GM12878 (cell line): ENCODE data around the gene SMARCC2. TPM values are rescaled to one million over a fixed set of nuclear protein-coding genes. Genes with fewer than 3 reads are reported as not detected.

Experiments used
- ATAC-seq: fragments of 200-7000 bp; cut with Tn5 transposase; 3 replicates; pipeline ENCODE4 v1.9.1; 2020; ENCODE audit warnings: mild to moderate bottlenecking, moderate library complexity
- BruUV-seq: library from RNA; stranded (reverse); fragments of 400-500 nt; replicated peaks from 2 replicates; lab custom pipeline; 2021; lab: Mats Ljungman, UMichigan
- CTCF ChIA-PET: fragments of 300-600 bp; sonication (Branson Sonifier 250); formaldehyde crosslinking; extraction: SDS; loops from one replicate; lab custom pipeline; 2021; ENCODE audit warnings: inconsistent platforms; lab: Yijun Ruan, JAX
- POLR2A ChIA-PET: fragments of 350-600 bp; formaldehyde crosslinking; extraction: SDS; loops from one replicate; lab custom pipeline; 2021; ENCODE audit warnings: inconsistent platforms; lab: Charles Lee
- RAD21 ChIA-PET: fragments of 300-600 bp; sonication (Branson Sonifier 250); formaldehyde crosslinking; loops from one replicate; lab custom pipeline; 2023; ENCODE audit warnings: antibody characterized with exemption; ENCODE audit not compliant: unreplicated experiment; lab: Charles Lee
- SMC1A ChIA-PET: fragments of 300-600 bp; sonication (Branson Sonifier 250); formaldehyde crosslinking; loops from one replicate; lab custom pipeline; 2023; ENCODE audit not compliant: unreplicated experiment, uncharacterized antibody; lab: Charles Lee
- DNase-seq: peaks from one replicate; pipeline ENCODE4 v3.0.0-alpha.2; 2011; ENCODE audit warnings: low read depth, low spot score
- FAIRE-seq: peaks from 3 replicates; lab custom pipeline; 2011; peaks lifted over from hg19 to GRCh38; lab: Jason Lieb, UNC
- H2AFZ ChIP-seq: 2 replicates; pipeline ENCODE4 v1.6.0; 2011; ENCODE audit warnings: low read depth, low read length, control low read depth; ENCODE audit not compliant: control insufficient read depth
- H3K27ac ChIP-seq: 2 replicates; pipeline ENCODE4 v1.5.1; 2011; ENCODE audit warnings: control low read depth; ENCODE audit not compliant: control insufficient read depth, insufficient read depth
- H3K27me3 ChIP-seq, 2 experiments: replicated peaks in 1 of 2; 2 replicates each; pipeline versions ENCODE4 v1.6.0 to v1.6.1; 2011; ENCODE audit warnings: low read length in 1 of 2; ENCODE audit not compliant: control insufficient read depth in 2 of 2, insufficient read depth in 2 of 2
- H3K36me3 ChIP-seq, 2 experiments: 2 replicates each; pipeline ENCODE4 v1.5.1; 2011; ENCODE audit warnings: low read length in 1 of 2; ENCODE audit not compliant: control insufficient read depth in 2 of 2, insufficient read depth in 2 of 2
- H3K4me1 ChIP-seq: 2 replicates; pipeline ENCODE4 v1.6.1; 2011; ENCODE audit warnings: mild to moderate bottlenecking, low read length, moderate library complexity, mixed read lengths; ENCODE audit not compliant: control insufficient read depth, insufficient read depth
- H3K4me2 ChIP-seq: 2 replicates; pipeline ENCODE4 v1.6.0; 2011; ENCODE audit warnings: control low read depth; ENCODE audit not compliant: control insufficient read depth, insufficient read depth
- H3K4me3 ChIP-seq: fragments of 200-600 bp; sonication (generic); 2 replicates; pipeline ENCODE4 v1.5.1; 2016
- H3K79me2 ChIP-seq: 2 replicates; pipeline ENCODE4 v1.6.0; 2011; ENCODE audit warnings: low read length; ENCODE audit not compliant: control insufficient read depth, insufficient read depth
- H3K9ac ChIP-seq: 2 replicates; pipeline ENCODE4 v1.8.0; 2011; ENCODE audit warnings: low read length, control low read depth, mixed read lengths; ENCODE audit not compliant: control insufficient read depth, insufficient read depth
- H3K9me3 ChIP-seq: replicated peaks from 3 replicates; pipeline ENCODE4 v1.5.1; 2011; ENCODE audit warnings: mild to moderate bottlenecking, low read length; ENCODE audit not compliant: control insufficient read depth, insufficient read depth
- H4K20me1 ChIP-seq: 2 replicates; pipeline ENCODE4 v1.6.0; 2011; ENCODE audit not compliant: control insufficient read depth, insufficient read depth
- E2F8 ChIP-seq: fragments of 450-650 bp; IDR thresholded peaks from 2 replicates; pipeline ENCODE4 v1.6.1; 2018; ENCODE audit warnings: mild to moderate bottlenecking, low read depth, moderate library complexity; ENCODE audit not compliant: partially characterized antibody
- ELK1 ChIP-seq: IDR thresholded peaks from 2 replicates; pipeline ENCODE4 v1.6.1; 2012; ENCODE audit warnings: low read depth, low read length, improper control_type of control experiment
- FOXM1 ChIP-seq: IDR thresholded peaks from 2 replicates; pipeline ENCODE4 v1.6.1; 2012; ENCODE audit warnings: low read depth, mild to moderate bottlenecking, inconsistent platforms, low read length, moderate library complexity
- HSF1 ChIP-seq: fragments of 150-350 bp; IDR thresholded peaks from 2 replicates; pipeline ENCODE4 v1.6.1; 2014; ENCODE audit warnings: mild to moderate bottlenecking, low read depth, low read length
- JUND ChIP-seq: IDR thresholded peaks from 2 replicates; pipeline ENCODE4 v1.6.1; 2012; ENCODE audit warnings: low read depth, mild to moderate bottlenecking, low read length, improper control_type of control experiment, moderate library complexity
- KAT2A ChIP-seq: conservative IDR thresholded peaks from 2 replicates; pipeline ENCODE4 v1.6.1; 2011; ENCODE audit warnings: low read depth, low read length; ENCODE audit not compliant: control insufficient read depth
- MEF2A ChIP-seq: IDR thresholded peaks from 2 replicates; pipeline ENCODE4 v1.6.1; 2011; ENCODE audit warnings: low read depth, mild to moderate bottlenecking, low read length, moderate library complexity; ENCODE audit not compliant: insufficient read depth
- RELB ChIP-seq: fragments of 450-650 bp; IDR thresholded peaks from 2 replicates; pipeline ENCODE4 v1.6.1; 2017; ENCODE audit warnings: low read depth, mild to moderate bottlenecking, moderate library complexity
- SMAD1 ChIP-seq: fragments of 450-650 bp; IDR thresholded peaks from 2 replicates; pipeline ENCODE4 v1.6.1; 2018; ENCODE audit warnings: mild to moderate bottlenecking, low read depth; ENCODE audit not compliant: partially characterized antibody
- TCF7 ChIP-seq: IDR thresholded peaks from 2 replicates; pipeline ENCODE4 v1.6.1; 2014; ENCODE audit warnings: antibody characterized with exemption, borderline replicate concordance
- USF2 ChIP-seq: IDR thresholded peaks from 2 replicates; pipeline ENCODE4 v1.6.1; 2011; ENCODE audit warnings: low read depth, low read length, improper control_type of control experiment, borderline replicate concordance
- WGBS: methylation state at CpG from one replicate; pipeline ENCODE4 v1.1.6; 2016; ENCODE audit warnings: low lambda C conversion rate; ENCODE audit not compliant: insufficient replicate concordance, insufficient coverage; ENCODE audit errors: missing lambda C conversion rate; 5-methylcytosine and 5-hydroxymethylcytosine counted together
- in situ Hi-C: fragments of 300-500 bp; cut with MboI; formaldehyde crosslinking; loops from 9 replicates; pipeline ENCODE4 v1.14.3; 2018; ENCODE audit warnings: mixed read lengths
- intact Hi-C: fragments of 100-400 bp; cut with micrococcal nuclease; formaldehyde crosslinking; loops from one replicate; pipeline ENCODE4 v1.14.2; 2022; ENCODE audit not compliant: unreplicated experiment
- polyA plus RNA-seq, 11 experiments: library from polyadenylated mRNA; depleted of rRNA in 4 of 11; unstranded in 6 of 11; stranded (reverse) in 5 of 11; fragments of >200 nt; fragmentation: Nextera tagmentation in 4 of 11; fragmentation: Illumina TruSeq in 1 of 11; extraction: Ambion mirVana in 4 of 11; extraction: Trizol in 1 of 11; gene quantifications; 1 replicate in 1 of 11; 2 replicates in 10 of 11; pipeline versions ENCODE4 v1.2.1 to v1.2.3, GENCODE V29; 2011 to 2016; ENCODE audit warnings: inconsistent platforms in 2 of 11, missing spikeins in 2 of 11, low read depth in 1 of 11
- total RNA-seq, 4 experiments: library from RNA; depleted of rRNA in 3 of 4; stranded (reverse); fragments of >200 nt in 3 of 4; fragmentation: Illumina TruSeq in 1 of 4; extraction: Trizol in 1 of 4; gene quantifications; 2 replicates each; pipeline versions ENCODE4 v1.2.1 to v1.2.3, GENCODE V29; 2013 to 2021

Gene SMARCC2
- total and polyA plus RNA-seq, 10 of the 15 experiments (the other 5 are each of a cell fraction or from before 2014, with no cell fraction given): 13.6 to 71.2 (median 42.3) TPM

- Histone ChIP-seq H3K27ac (no peak overlapping the region), H3K9ac (no peak overlapping the region), H3K9me3 (no peaks in the 10 kb centered on the region), H4K20me1 (no peaks in the 10 kb centered on the region), H3K4me2 (no peak overlapping the region; the same call in 1 of the 2 replicates), H3K27me3 (no peaks in the 10 kb centered on the region), H3K4me1 (peaks cover 14% of the 10 kb centered on the region), H3K36me3 (0 out of 4 replicates have a peak, but pooled peaks cover 0 to under 1% of the 10 kb centered on the region in 2 experiments), H3K4me3 (no peak overlapping the region), H2AFZ (no peak overlapping the region), H3K79me2 (peaks cover 28% of the 10 kb centered on the region)
- DNase-seq (no peak), FAIRE-seq (no peak), ATAC-seq (no peak)
- 94% methylated on average over 17 of the region's 17 CpGs for WGBS
- POLR2A ChIA-PET: interaction anchor here (0.5 to 5.5 kb wide), 8 partner anchors 7 to 102 kb away, joined by 3 to 95 read pairs (median 22); partner anchors contain the start of genes ESYT1, PA2G4, RNF41 and SMARCC2
- CTCF ChIA-PET: interaction anchor here (0.7 to 4.5 kb wide), 22 partner anchors 7 to 449 kb away, joined by 3 to 121 read pairs (median 6); partner anchors contain the start of genes ANKRD52, ESYT1, MYL6 and MYL6B
- no TSS peak for BruUV-seq
- SMC1A ChIA-PET: interaction anchor here (0.6 to 4.5 kb wide), 11 partner anchors 8 to 1134 kb away, joined by 3 to 50 read pairs (median 6); partner anchors contain the start of genes ESYT1, PA2G4, RNF41 and SMARCC2
- intact Hi-C loops (loop anchor here (10.0 kb wide), 1 partner anchor 524 kb away; the partner anchor contains the start of gene ATP5F1B), in situ Hi-C loops (loop anchor here (5.0 kb wide), 1 partner anchor 342 kb away; no protein-coding TSS in a partner anchor)
- RAD21 ChIA-PET: interaction anchor here (0.7 to 3.9 kb wide), 11 partner anchors 8 to 382 kb away, joined by 3 to 57 read pairs (median 5); partner anchors contain the start of genes ESYT1, MYL6B, PA2G4 and RNF41
- no peak for TF ChIP-seq SMAD1
- TF ChIP-seq FOXM1: no peak
- no peak for TF ChIP-seq E2F8
- no peak for TF ChIP-seq JUND
- TF ChIP-seq KAT2A: no peak
- no peak for TF ChIP-seq RELB
- no peak for TF ChIP-seq TCF7
- no peak for TF ChIP-seq ELK1
- TF ChIP-seq USF2: no peak
- TF ChIP-seq MEF2A: no peak
- no peak for TF ChIP-seq HSF1
These were observed 69.0 kb downstream of the SMARCC2 start for GRCh38 chr12:56120158-56120846.
